Measurements from ENCODE around the gene EIF2B2. TPM values are rescaled to one million over a fixed set of nuclear protein-coding genes. Genes with fewer than 3 reads are reported as not detected.

Gene EIF2B2
- total RNA-seq, 1 experiment from 2014 or later: 48.3 TPM

DNA sequence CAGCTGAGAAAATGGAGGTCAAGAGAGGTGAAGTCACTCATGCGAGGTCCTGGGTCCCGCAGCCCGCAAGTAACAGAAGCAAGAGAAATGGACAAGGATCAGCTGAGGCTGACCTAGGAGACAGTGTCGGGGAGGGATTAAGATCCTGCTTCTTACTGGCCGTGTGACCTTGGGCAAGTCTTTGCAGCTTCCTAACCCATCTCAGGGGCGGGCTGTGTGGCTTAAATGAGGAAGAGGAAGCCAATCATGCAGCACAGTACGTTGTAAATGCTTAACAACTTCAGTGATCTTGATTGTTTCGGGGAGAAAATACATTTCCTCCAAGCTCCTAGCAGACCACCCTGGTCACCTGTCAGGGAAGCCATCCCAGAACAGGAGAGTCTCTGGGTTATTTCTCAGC, 40.2 kb upstream of the EIF2B2 start:
- TF ChIP-seq, protein P1, sequence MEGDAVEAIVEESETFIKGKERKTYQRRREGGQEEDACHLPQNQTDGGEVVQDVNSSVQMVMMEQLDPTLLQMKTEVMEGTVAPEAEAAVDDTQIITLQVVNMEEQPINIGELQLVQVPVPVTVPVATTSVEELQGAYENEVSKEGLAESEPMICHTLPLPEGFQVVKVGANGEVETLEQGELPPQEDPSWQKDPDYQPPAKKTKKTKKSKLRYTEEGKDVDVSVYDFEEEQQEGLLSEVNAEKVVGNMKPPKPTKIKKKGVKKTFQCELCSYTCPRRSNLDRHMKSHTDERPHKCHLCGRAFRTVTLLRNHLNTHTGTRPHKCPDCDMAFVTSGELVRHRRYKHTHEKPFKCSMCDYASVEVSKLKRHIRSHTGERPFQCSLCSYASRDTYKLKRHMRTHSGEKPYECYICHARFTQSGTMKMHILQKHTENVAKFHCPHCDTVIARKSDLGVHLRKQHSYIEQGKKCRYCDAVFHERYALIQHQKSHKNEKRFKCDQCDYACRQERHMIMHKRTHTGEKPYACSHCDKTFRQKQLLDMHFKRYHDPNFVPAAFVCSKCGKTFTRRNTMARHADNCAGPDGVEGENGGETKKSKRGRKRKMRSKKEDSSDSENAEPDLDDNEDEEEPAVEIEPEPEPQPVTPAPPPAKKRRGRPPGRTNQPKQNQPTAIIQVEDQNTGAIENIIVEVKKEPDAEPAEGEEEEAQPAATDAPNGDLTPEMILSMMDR (conservative IDR thresholded peaks at IDR 0.05): no peak
- Mint-ChIP-seq H3K4me3 (peak overlapping the region in 1 of 2 experiments; percentile 41; a peak in 1 of 5 replicates), H3K27me3 (ENCODE audit: low read depth) (peaks cover 3% of the 10 kb centered on the region), H3K9me3 (no peaks in the 10 kb centered on the region), H3K4me1 (peaks cover 6 to 11% of the 10 kb centered on the region in 2 experiments), H3K27ac (no peak overlapping the region), H3K36me3 (ENCODE audit: insufficient read depth in 1 of 3, low read depth in 3 of 3) (no peaks in the 10 kb centered on the region)
- H3K18ac ChIP-seq (ENCODE audit: insufficient read length, low read depth, low read length): no peak overlapping the region
- no peak for DNase-seq
- no peak overlapping the region for H4K5ac ChIP-seq (ENCODE audit: insufficient read length, low read depth, low read length)
- H2AFZ ChIP-seq (ENCODE audit: low read length): no peak overlapping the region
- H2BK20ac ChIP-seq (ENCODE audit: low read depth, low read length, poor library complexity, severe bottlenecking): no peak overlapping the region
- no peak overlapping the region for H2BK120ac ChIP-seq (ENCODE audit: low read depth, low read length, poor library complexity, severe bottlenecking)
- no peak overlapping the region for H3K4ac ChIP-seq (ENCODE audit: low read depth, low read length)
- no peak overlapping the region for H3T11ph ChIP-seq (ENCODE audit: low read length)
- H2AK5ac ChIP-seq (ENCODE audit: insufficient read length, low read length): no peak overlapping the region
- no CpG with 5 or more reads among the region's 8 CpGs for WGBS (ENCODE audit: extremely low coverage, insufficient read length, low lambda C conversion rate)
- H3K9me3 ChIP-seq (ENCODE audit: control insufficient read depth, low read depth, low read length): no peaks in the 10 kb centered on the region
- no peak overlapping the region for H4K8ac ChIP-seq (replicated peaks; ENCODE audit: insufficient read length, low read depth, low read length)
- H3K27ac ChIP-seq (ENCODE audit: insufficient read length, low read depth, low read length): no peak overlapping the region
- H4K20me1 ChIP-seq (ENCODE audit: control insufficient read depth, insufficient read depth, insufficient read length): no peaks in the 10 kb centered on the region
- no peaks in the 10 kb centered on the region for H3K27me3 ChIP-seq (ENCODE audit: insufficient read depth, low read length)
- no peak overlapping the region for H4K91ac ChIP-seq (ENCODE audit: insufficient read length, low read depth, low read length)
- H3K79me2 ChIP-seq (ENCODE audit: insufficient read depth, low read length): no peaks in the 10 kb centered on the region
- no peaks in the 10 kb centered on the region for H3K4me1 ChIP-seq (ENCODE audit: insufficient read depth, low read length)
- no peak overlapping the region for H2BK12ac ChIP-seq (ENCODE audit: insufficient read length, low read depth, low read length)
- no peak overlapping the region for H3K23ac ChIP-seq (ENCODE audit: insufficient read length, low read depth, low read length)
- H2BK15ac ChIP-seq (ENCODE audit: low read depth, low read length): no peak overlapping the region
- no peaks in the 10 kb centered on the region for H3K79me1 ChIP-seq (ENCODE audit: insufficient read depth, low read depth, low read length, poor library complexity, severe bottlenecking)
- H3K56ac ChIP-seq (ENCODE audit: insufficient read length, low read depth, low read length): no peak overlapping the region
- no peak overlapping the region for H2BK5ac ChIP-seq (ENCODE audit: insufficient read length, low read length)
- no peak overlapping the region for H3K14ac ChIP-seq (ENCODE audit: insufficient read depth, low read length)
- no peak overlapping the region for H3K9ac ChIP-seq (ENCODE audit: extremely low read depth, insufficient read length, low read length)
- no peaks in the 10 kb centered on the region for H3K23me2 ChIP-seq (ENCODE audit: insufficient read length, low read depth, low read length, poor library complexity, severe bottlenecking)
- no peak overlapping the region for H3K4me2 ChIP-seq (ENCODE audit: insufficient read depth, insufficient read length, low read length)

Measured in H9 (cell line).